GM08714 (cell line): Measurements from ENCODE around the gene LRRC42.
"Not testable (repeated sequence)": the region's sequence is repeated elsewhere in the genome, so short reads cannot be mapped to it uniquely, and the experiment has no call there.

Source experiments
- H3K4me3 ChIP-seq: fragments of 200-500 bp; sonication (Bioruptor generic); 2 replicates; pipeline ENCODE4 v1.5.1; 2014; ENCODE audit warnings: mild to moderate bottlenecking, low read length, inconsistent platforms
- ZNF274 ChIP-seq: IDR thresholded peaks from 2 replicates; pipeline ENCODE4 v1.6.1; 2012; ENCODE audit warnings: mild to moderate bottlenecking, low read depth, low read length

LRRC42 gene

GRCh38 chr1:53949023-53949990 lies 3.2 kb downstream of the LRRC42 start:
- H3K4me3 ChIP-seq = no peak overlapping the region
- TF ChIP-seq ZNF274 = no peak

- no peak overlapping the region for H3K4me3 ChIP-seq
- no peak for TF ChIP-seq ZNF274
Observed at GRCh38 chr1:53951697-53952096, 5.5 kb downstream of the LRRC42 start.

GRCh38 chr1:53954128-53954527 lies 8.0 kb downstream of the LRRC42 start:
- no peak for TF ChIP-seq ZNF274
- no peak overlapping the region for H3K4me3 ChIP-seq

- no peak for TF ChIP-seq ZNF274
- no peak overlapping the region for H3K4me3 ChIP-seq
Observed at GRCh38 chr1:53956308-53957168, 10.4 kb downstream of the LRRC42 start.

GRCh38 chr1:53957194-53957818 lies 11.2 kb downstream of the LRRC42 start:
- H3K4me3 ChIP-seq = no peak overlapping the region
- TF ChIP-seq ZNF274 = no peak

GRCh38 chr1:53959664-53960250 lies 13.6 kb downstream of the LRRC42 start:
- no peak overlapping the region for H3K4me3 ChIP-seq
- TF ChIP-seq ZNF274 = no peak

GRCh38 chr1:53962395-53962794 lies 16.2 kb downstream of the LRRC42 start:
- TF ChIP-seq ZNF274 = no peak
- no peak overlapping the region for H3K4me3 ChIP-seq

GRCh38 chr1:53963460-53963859 lies 17.3 kb downstream of the LRRC42 start:
- no peak for TF ChIP-seq ZNF274
- H3K4me3 ChIP-seq = no peak overlapping the region

- H3K4me3 ChIP-seq = no peak overlapping the region
- TF ChIP-seq ZNF274 = no peak
Observed at GRCh38 chr1:53964109-53964508, 18.0 kb downstream of the LRRC42 start.

GRCh38 chr1:53966794-53967193 lies 20.6 kb downstream of the LRRC42 start:
- no peak overlapping the region for H3K4me3 ChIP-seq
- no peak for TF ChIP-seq ZNF274

- no peak overlapping the region for H3K4me3 ChIP-seq
- TF ChIP-seq ZNF274 = no peak
Observed at GRCh38 chr1:53967409-53968124, 21.4 kb downstream of the LRRC42 start.

- H3K4me3 ChIP-seq = no peak overlapping the region
- TF ChIP-seq ZNF274 = no peak
Observed at GRCh38 chr1:53968125-53968513, 22.0 kb downstream of the LRRC42 start.

GRCh38 chr1:53969323-53969722 lies 23.2 kb downstream of the LRRC42 start:
- H3K4me3 ChIP-seq = not testable (repeated sequence)
